ENCODE results near the gene MCM8. TPM values are rescaled to one million over a fixed set of nuclear protein-coding genes. Genes with fewer than 3 reads are reported as not detected.
"Not testable (repeated sequence)": the region's sequence is repeated elsewhere in the genome, so short reads cannot be mapped to it uniquely, and the experiment has no call there.

Gene MCM8
- total RNA-seq, 1 donor from 2014 or later = 10.4 TPM

DNA sequence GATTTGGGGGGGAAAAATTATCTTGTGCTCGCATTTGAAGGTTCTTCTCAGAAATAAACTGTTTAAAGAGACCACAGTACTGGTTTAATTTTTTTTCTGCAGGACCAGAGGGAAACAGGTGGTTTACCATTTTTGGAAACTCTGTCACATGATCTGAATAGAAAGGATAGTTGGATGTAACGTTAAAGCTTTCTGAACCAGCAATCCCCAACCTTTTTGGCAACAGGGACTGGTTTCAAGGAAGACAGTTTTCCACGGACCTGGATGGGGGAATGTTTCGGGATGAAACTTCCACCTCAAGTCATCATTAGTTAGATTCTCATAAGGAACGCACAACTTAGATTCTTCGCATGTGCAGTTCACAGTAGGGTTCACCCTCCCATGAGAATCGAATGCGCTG, 50.4 kb downstream of the MCM8 start:
- DNase-seq (ENCODE audit: low read depth) = no peak

DNA sequence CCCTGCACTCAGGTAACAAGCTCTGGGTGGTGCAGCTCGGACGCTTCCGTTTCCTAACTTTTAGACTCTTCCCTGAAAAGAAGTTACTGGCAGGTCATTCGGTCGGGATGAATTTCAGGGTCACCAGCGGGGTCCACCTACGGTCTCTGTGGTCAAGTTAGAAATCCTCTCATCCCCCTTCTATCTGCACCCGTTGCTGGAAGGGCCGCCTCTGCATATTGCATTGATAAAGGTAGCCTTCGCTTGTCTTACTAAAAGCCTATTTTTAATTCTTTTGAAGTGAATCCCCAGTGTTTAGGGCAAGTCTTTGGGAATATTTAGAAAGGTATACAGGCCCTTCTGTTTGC, 56.1 kb downstream of the MCM8 start:
- DNase-seq (ENCODE audit: low read depth) = no peak

DNA sequence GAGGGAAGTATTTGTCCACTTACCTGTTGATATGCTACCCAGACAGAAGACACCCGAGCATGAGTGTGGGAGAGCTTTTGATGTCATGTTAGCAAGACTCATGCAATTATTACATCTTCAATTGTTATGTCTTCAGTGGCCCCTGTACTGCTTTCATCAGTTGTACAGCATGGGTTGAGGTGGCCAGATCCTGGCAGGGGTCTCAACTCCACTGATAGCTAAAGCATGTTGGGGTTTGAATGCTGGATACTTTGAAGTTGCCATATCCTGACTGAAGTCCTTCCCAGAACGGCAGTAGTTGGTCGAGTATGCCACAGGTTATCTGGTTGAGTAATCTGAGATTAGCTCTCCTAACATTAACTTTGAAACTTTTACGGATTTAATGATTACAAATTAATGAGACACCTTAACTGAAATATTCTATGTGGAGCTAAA, 56.7 kb downstream of the MCM8 start:
- DNase-seq (ENCODE audit: low read depth) = peak; percentile 38

DNA sequence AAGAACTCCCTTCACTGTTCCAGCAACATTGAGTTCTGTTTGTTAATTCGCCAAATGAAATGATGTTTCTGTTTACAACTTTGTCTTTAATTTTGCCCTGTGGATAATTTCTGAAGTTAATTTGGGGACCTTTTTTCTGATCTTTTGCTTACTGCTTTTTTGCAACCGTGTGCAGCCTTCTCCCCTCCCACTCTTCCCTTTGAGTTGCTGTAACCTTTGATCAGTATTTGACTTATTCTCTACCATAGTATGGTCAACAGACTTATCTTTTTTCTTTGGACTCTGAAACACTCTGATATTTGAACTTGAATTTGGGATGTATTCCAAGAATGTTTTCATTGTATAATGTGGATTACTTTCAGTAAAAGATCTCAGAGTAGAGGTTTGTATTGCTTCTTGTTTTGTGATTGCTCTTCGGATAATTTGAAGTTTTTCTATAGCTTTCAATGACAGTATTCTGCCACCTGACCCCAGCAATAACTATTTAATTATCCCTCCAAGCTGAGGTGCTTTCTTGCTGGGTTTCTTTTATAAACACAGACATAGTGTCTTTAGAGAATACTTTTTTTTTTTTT, 57.2 kb downstream of the MCM8 start:
- peak; percentile 12 for DNase-seq (ENCODE audit: low read depth)

DNA sequence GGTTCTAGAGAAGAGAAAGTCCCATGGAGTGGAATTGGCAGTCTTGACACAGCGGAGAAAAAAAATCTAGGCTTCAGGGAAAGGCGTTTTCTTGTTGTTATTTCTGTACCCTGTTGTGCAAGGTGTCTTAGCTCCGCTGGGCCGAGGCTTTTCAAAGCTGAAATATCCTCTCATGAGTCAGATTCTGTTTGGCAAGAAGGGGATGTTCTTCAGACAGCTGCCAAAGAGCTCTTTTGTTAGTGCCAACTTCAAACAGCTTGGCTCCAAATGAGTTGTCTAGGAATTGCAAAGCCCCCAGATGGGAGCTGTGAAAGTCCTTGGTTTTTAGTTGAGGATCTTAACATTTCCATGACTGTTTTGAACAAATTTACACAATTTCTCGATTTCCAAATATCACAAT, 57.8 kb downstream of the MCM8 start:
- peak; percentile 99 for DNase-seq (ENCODE audit: low read depth)

DNA sequence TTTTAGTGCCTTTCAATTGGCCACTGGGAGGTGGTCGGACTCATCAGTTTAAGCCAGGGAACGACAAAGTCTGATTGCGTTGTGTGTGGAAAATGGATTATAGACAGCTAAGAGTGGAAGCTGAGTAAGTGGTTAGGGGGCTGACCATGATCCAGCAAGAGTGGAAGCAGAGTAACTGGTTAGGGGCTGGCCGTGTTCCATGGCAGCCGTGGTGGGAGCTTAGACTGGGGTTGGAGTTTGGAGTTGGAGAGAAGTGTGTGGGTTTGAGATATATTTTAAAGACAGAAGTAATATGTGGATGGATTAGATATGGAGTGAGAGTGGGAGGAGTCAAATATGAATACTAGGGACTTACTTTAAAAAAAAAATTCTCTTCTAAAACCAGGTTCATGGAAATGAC, 61.7 kb downstream of the MCM8 start:
- no peak for DNase-seq (ENCODE audit: low read depth)

DNA sequence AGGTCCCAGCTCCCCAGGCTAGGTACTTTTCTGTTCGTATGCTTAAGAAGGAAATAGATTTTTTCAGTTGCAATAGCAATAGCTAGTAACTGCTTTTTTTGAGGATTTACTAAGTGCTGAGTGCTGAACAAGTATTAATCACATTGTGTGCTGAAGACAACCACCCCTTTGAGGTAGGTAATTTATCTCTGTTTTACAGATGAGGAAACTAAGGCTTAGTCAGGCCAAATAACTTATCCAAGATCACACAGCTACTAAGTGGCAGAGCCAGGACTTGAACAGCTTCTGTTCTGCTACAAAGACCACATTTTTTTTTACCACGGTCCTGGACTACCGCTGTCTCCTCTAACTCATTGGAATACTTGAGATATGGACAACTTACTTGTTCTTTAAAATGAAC, 63.6 kb downstream of the MCM8 start:
- DNase-seq (ENCODE audit: low read depth) = no peak

DNA sequence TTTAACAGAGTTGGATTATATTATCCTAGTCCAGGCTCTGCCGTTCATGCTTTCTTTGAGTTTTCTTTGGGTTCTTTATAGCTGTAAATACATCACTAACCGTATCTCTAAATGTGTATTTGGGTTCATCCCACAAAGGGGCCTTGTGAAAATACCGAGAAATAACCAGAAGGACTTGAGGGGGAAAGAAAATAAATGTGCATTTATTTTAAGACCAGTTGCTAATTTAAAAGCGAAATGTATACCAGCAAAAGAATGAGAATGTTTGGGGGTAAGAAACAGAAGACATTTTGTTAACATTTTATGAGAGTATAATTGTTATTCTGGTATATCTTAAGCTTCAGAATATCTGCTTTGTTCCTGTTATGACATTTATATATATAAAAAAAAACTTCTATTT, 64.5 kb downstream of the MCM8 start:
- no peak for DNase-seq (ENCODE audit: low read depth)

DNA sequence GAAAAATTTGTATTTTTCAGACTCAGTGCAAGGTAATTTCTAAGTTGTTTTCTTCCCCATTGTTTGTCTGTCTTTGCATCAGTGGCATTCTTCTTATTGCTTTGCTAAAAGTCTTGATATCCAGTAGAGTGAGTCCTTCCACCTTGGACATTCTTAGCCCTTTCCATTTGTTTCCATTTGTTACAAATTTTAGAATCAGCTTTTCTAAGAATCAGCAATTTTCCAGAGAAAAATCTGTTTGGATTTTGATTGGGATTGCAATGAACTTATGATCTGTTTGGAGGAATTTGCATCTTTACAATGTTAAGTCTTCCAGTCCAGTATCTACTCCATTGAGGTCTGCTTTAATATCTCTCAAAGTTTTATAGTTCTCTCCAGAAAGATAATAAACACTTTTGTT, 67.0 kb downstream of the MCM8 start:
- no peak for DNase-seq (ENCODE audit: low read depth)

DNA sequence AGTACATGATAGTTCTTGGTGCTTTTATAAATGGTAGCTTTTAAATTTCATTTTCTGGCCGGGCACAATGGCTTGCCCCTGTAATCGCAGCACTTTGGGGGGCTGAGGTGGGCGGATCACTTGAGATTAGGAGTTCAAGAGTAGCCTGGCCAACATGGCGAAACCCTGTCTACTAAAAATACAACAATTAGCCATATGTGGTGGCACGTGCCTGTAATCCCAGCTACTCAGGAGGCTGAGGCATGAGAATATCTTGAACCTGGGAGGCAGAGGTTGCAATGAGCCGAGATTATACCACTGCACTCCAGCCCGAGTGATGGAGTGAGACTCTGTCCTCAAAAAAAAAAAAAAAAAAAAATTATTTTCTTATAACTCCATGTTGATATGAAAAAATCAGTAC, 67.4 kb downstream of the MCM8 start:
- no peak for DNase-seq (ENCODE audit: low read depth)

DNA sequence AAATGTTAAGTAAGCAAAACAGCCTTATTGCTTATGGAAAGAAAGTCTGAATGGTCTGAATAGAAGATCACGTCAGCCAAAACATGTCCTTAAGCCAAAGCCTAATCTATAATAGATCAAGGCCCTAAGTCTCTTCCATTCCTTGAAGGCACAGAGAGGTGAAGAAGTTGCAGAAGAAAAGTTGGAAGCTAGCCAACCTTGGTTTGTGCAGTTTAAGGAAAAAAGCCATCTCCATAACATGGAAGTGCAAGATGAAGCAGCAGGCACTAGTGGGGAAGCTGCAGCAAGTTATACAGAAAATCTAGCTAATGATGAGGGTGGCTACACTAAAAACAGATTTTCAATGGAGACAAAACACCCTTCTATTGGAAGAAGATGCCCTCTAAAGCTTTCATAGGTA, 74.3 kb downstream of the MCM8 start:
- no peak for DNase-seq (ENCODE audit: low read depth)

DNA sequence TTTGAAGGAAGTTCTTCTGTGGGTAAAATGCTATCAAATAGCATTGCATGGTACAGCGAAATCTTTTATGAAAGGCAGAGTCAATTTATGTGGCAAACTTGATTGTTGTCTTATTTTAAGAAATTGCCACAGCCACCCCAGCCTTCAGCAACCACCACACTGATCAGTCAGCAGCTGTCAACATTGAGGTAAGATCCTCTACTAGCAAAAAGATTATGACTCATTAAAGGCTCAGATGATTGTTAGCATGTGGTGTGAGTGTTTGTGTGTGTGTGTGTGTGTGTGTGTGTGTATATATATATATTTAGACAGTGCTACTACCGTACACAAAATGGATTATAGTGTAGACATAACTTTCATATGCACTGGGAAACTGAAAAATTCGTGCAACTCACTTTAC, 75.6 kb downstream of the MCM8 start:
- DNase-seq (ENCODE audit: low read depth) = no peak

DNA sequence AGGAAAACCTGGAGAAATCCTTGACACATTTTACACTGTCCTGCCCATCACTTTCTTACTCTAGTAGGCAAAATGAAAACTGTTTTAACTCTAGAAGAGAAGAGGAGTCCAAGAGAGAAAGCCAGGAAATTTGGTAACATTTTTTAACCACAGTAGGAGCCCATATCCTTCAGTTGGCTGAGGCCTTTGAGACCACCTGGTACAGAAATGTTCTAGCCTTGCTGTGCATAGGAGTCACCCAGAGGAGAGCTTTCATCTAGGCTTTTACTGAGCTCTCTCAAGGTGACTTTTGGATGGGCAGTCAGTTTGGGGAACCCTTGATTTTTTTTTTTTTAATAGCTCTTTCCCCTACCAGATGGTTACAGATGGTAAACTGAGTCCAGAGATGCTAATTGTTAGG, 78.4 kb downstream of the MCM8 start:
- DNase-seq (ENCODE audit: low read depth) = no peak

DNA sequence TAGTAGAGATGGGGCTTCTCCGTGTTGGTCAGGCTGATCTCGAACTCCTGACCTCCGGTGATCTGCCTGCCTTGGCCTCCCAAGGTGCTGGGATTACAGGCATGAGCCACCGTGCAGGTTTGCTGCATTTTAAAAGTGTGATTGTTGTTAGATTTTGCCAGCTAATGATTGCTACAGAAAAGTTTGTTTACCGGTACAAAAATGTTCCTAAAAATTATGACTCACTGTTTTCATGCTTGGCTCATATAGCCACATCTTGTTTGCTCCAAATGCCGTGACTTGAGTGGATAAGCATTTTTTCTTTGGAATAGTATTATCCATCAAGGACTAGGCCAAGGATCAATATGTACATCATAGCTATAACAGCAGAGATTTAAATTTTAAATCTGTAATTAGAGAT, 79.1 kb downstream of the MCM8 start:
- DNase-seq (ENCODE audit: low read depth) = no peak

DNA sequence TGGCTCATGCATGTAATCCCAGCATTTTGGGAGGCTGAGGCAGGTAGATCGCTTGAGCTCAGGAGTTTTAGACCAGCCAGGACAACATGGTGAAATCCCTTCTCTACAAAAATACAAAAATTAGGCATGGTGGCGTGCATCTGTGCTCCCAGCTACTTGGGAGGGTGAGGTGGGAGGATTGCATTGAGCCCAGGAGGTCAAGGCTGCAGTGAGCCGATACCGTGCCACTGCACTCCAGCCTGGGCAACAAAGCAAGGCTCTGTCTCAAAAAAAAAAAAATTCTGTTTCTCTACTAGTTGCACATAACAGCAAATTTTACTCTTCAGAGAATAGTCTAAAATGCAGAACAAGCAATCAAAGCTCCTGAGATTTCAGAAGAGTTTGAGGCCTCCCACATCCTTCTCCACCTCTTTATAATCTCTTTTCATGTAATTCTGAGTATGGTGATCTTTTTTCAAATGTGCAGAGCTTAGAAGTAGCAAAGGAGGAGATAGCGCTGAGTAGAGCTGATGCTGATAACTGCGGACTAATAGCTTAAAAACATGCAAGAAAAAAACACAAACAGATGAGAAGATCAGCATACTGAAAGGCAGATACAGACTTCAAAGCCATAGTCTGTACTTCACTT, 80.1 kb downstream of the MCM8 start:
- DNase-seq (ENCODE audit: low read depth) = no peak

DNA sequence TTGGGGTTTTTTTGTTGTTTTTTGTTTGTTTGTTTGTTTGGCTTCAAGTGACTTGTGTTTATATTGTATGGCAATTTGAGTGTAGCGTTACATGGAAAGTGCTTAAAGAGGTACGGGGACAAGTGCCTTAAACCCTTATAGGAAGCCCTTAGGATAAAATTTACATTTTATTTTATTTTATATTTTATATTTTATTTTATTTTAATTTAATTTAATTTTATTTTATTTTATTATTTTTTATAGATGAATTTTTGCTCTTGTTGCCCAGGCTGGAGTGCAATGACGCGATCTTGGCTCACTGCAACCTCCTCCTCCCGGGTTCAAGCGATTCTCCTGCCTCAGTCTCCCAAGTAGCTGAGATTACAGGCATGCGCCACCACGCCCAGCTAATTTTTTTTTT, 82.5 kb downstream of the MCM8 start:
- DNase-seq (ENCODE audit: low read depth) = not testable (repeated sequence)

DNA sequence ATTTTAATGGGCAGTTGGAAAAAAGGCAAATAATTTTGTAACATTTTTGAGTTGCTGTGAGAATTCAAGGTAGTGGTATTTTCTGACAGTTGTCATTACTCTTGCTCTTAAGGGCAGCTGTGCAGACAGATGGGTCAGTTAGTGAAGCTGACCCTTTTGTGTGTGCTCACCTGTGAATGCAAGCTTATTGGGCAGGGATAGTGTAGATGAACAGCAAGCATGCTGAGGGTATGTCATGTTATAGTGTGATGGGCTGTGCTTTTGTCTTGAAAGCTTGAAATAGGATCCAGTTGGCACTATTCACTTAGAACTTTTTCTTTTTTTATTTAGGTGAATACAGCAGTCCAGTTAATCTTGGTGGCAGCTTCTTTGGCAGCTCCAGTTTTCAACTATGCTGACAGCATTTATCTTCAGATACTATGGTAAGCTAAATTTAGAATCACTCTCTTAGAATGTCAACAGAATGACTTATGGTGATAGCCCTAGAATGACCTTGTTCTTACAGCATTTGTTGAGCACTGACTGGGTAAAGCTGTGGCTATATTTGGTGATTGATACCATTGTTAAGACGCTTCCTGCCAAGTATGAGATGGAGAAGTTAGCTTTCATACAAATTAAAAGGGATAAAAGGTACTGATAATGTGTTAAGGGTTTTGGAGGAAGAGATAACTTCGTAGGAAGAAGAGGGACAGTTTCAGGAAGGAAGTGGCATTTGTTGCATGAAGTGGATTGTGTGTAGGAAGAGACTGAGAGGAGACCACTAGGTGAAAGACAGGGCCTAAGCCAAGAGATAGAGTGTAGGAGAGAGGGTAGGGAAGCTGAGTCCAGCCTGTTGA, 83.9 kb downstream of the MCM8 start:
- peak; percentile 15 for DNase-seq (ENCODE audit: low read depth)

DNA sequence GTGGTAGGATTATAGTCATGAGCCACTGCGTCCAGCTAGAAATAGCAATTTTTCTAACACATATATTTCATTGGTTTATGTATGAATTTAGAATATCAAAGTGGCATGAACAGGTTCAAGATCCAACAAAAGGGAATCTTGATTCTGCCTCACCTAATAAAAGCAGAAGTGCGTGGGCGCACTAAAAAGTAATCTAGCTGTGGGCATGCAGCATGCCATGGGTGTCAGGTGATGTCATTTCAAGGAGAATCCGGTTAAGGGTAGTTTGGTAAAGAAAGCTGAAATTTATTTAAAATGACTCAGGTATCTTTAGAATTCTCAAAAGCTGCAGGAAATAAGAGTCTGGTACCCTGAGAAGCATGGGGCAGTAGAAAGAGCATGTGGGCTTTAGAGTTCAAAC, 85.8 kb downstream of the MCM8 start:
- peak; percentile 11 for DNase-seq (ENCODE audit: low read depth)

DNA sequence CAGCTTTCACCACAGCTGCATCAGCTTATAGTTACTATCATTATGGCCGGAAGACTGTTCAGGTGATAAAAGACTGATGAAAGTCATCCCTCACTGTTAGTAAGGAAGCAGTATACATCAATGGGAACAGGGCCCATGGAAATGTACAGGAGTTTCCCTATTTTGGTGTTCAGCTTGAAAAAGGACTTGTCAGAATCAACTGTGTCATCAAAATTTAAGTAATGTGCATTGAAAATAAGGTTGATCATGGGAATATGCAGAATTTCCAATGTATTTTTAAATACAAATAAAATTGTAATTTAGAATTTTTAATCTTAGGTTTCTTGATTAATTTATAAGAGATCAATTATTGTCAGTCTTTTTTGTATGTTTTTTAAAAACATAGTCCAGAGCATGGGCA, 86.6 kb downstream of the MCM8 start:
- DNase-seq (ENCODE audit: low read depth) = no peak

DNA sequence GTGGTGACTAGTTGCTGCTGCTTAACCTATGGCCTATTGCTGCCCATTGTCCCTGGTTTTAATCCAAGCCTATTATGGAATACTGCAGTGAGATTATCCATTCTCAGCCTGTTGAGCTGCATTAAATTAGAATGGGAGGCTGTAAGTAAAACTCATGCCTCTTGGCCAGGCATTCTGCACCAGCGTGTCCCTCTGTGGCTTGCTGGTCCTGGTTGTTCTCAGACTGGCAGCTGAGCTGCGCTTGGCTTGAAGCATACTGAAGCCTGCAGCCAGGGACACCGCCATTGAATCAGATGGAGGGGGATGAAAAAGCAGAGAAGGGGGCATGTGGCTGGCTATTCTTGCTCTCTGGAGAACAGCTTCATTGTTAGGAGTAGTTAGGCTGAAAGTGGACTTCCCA, 87.8 kb downstream of the MCM8 start:
- DNase-seq (ENCODE audit: low read depth) = no peak

DNA sequence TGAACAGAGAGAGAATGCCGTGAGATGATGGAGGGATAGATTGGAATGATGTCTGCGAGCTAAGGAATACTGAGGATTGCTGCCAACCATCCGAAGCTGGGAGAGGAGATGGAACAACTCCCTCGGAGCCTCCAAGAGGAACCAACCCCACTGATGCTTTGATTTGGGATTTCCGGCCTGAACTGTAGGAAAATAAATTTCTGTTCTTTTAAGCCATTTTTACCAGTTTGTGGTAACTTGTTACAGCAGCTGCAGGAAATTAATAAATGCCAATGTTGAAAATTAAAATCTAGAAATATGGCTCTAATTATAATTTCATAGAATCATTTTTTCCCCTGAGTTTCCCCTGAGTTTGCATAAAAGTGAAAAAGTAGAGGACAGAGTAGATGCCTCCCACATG, 89.3 kb downstream of the MCM8 start:
- DNase-seq (ENCODE audit: low read depth) = no peak

DNA sequence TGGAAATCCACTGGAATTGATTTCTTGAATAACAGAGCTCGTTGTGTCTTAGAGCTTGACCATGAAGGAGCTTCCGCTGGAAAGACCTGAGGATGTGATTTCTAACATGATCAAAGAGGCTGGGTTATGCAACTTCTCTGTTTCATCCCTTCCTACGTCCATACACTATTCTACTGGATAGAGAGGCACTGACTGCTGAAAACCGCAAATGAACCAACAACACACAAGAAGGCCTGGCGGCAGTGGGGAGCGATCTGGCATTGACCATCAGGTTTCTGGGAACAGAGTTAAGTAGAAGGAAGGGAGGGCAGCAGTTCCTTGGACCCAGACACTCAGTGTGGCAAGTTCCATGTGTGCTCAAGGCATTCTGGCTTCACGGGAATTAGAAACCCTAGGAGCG, 90.1 kb downstream of the MCM8 start:
- DNase-seq (ENCODE audit: low read depth) = no peak
